Keratinocyte (primary cell): ENCODE data around the gene TSPAN2.

ENCODE experiments used
- EZH2 ChIP-seq: IDR thresholded peaks from one replicate; pipeline ENCODE4 v1.6.1; 2012; ENCODE audit warnings: inconsistent platforms, mild to moderate bottlenecking, low read length, moderate library complexity
- TF ChIP-seq, protein P1 (sequence below), 3 experiments: IDR thresholded peaks in 1 of 3; conservative IDR thresholded peaks in 1 of 3; optimal IDR thresholded peaks in 1 of 3; 2 replicates in 2 of 3; 3 replicates in 1 of 3; pipeline versions ENCODE3 to v1.5.1; 2011; ENCODE audit warnings: low read length in 3 of 3, mild to moderate bottlenecking in 3 of 3, moderate library complexity in 2 of 3, control low read depth in 1 of 3, inconsistent platforms in 1 of 3; ENCODE audit not compliant: insufficient read depth in 2 of 3; ENCODE audit errors: extremely low read depth in 1 of 3

DNA sequence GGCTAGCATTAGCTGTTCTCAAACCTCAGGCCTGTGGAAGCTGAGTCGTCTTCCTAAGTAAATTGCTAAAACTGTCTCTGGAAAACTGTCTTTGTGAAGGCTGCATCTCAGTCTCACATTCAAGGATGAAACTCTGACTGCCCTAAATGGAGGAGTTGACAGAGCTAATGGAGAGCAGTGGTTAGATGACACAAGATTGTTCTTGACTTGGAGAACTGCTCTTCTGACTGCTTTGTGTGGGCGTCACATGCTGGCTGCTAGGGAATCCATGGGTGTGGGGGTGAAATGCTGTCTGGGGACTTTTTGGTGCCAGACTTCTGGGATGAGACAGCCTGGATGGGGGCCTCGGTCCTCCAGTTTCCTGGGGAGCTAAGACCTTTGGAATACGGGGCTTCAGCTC lies 24.5 kb upstream of the TSPAN2 start:
- TF ChIP-seq EZH2 = no peak
- TF ChIP-seq, protein P1, sequence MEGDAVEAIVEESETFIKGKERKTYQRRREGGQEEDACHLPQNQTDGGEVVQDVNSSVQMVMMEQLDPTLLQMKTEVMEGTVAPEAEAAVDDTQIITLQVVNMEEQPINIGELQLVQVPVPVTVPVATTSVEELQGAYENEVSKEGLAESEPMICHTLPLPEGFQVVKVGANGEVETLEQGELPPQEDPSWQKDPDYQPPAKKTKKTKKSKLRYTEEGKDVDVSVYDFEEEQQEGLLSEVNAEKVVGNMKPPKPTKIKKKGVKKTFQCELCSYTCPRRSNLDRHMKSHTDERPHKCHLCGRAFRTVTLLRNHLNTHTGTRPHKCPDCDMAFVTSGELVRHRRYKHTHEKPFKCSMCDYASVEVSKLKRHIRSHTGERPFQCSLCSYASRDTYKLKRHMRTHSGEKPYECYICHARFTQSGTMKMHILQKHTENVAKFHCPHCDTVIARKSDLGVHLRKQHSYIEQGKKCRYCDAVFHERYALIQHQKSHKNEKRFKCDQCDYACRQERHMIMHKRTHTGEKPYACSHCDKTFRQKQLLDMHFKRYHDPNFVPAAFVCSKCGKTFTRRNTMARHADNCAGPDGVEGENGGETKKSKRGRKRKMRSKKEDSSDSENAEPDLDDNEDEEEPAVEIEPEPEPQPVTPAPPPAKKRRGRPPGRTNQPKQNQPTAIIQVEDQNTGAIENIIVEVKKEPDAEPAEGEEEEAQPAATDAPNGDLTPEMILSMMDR (optimal IDR thresholded peaks at IDR 0.05 in 1 of 3, IDR thresholded peaks at IDR 0.05 in 1 of 3, conservative IDR thresholded peaks at IDR 0.05 in 1 of 3; ENCODE audit: extremely low read depth in 1 of 3, insufficient read depth in 2 of 3, low read length in 3 of 3) = no peak
